GM21447 (cell line): Measurements from ENCODE around the gene KLHL33.

Source experiments
- ATAC-seq: cut with Tn5 transposase; IDR thresholded peaks from one replicate; pipeline ENCODE4 v1.9.1; 2021; ENCODE audit not compliant: unreplicated experiment

KLHL33 gene, protein sequence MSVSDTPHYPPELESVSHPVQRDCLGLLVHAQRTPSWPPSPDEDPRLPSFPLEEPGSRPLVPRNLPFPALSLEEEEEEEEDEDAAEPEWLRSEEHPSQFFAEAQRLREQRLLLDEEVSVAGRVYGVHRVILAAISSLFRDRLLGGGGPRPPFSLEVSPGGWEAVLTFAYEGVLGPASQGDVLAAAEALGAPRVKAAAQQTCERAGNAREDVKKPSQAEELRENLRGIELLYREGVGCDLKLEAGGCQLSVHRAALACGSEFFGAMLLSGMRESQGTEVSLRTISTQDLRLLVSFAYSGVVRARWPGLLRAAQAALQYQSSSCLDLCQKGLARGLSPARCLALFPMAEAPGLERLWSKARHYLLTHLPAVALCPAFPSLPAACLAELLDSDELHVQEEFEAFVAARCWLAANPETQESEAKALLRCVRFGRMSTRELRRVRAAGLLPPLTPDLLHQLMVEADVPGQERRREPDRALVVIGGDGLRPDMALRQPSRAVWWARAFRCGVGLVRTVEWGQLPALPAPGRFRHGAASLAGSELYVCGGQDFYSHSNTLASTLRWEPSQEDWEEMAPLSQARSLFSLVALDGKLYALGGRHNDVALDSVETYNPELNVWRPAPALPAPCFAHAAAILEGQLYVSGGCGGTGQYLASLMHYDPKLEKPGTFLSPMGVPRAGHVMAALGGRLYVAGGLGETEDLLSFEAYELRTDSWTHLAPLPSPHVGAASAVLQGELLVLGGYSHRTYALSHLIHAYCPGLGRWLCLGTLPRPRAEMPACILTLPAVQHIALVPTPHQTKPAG

DNA sequence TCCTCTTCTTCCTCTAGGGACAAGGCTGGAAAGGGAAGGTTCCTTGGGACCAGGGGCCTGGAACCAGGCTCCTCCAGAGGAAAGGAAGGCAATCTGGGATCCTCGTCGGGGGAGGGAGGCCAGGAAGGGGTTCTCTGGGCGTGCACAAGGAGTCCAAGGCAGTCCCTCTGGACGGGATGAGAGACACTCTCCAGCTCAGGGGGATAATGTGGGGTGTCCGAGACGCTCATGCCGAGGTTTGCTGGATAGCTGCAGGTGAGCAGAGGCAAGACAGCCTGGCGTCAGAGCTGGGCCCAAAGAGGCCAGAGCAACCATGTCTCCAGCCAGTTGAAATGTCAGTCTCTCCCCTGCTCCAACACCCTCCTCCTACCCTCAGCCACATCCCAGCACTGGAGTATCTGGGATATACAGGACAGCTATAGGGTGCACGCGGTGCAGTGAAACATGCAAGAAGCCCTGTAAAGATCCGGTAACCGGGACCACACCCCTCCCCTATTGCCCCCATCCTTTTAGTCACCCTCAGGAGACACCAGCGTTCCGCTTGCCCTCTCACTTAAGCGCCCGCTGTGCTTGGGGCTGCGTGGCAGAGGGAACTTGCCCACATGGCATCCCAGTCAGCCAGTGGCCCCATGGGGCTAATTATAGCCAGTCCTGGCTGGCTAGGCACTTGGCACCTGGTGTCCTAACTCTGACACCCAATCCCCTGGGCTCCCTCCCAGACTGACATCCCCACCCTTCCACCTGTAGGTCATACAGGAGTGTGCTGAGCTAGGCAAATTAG lies at the start of gene KLHL33:
TSS of gene KLHL33 (minus strand) at position 585 of the 781 bp plus-strand sequence. CDS start at position 230, 355 bp downstream.
- no peak for ATAC-seq

DNA sequence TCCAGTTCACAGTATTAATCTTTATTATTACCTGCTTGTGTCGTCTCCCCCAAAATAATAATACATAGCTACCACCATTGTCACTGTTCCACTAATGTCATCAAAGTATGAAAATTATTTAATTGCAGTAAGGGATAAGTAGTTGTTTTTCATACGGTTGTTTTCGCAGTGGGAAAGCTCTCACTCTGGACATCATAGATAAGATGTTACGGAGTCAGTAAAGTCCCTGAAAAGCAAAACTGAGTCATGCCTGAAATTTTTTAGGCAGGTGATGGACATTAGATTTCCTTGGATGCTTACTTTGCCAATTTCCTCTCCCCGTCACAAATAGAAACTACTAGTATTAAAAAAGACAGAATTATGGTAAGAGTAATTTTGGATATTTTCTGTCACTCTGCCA lies 46.4 kb upstream of the KLHL33 start:
- ATAC-seq, result no peak

DNA sequence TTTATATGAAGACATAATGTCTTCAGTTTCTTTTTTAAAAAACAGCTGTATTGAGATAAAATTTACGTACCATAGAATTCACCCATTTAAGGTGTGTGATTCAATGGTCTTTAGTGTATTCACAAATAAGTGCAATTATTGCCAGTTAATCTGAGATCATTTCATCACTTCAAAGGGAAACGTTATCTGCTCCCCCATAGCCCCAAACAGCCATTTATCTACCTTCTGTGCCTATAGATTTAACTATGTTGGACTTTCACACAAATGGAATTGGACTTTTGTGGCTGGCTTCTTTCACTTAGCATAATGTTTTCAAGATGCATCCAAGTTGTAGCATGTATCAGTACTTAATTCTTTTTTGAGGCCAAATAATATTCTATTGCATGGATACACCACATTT lies 42.9 kb upstream of the KLHL33 start:
- ATAC-seq, result no peak

DNA sequence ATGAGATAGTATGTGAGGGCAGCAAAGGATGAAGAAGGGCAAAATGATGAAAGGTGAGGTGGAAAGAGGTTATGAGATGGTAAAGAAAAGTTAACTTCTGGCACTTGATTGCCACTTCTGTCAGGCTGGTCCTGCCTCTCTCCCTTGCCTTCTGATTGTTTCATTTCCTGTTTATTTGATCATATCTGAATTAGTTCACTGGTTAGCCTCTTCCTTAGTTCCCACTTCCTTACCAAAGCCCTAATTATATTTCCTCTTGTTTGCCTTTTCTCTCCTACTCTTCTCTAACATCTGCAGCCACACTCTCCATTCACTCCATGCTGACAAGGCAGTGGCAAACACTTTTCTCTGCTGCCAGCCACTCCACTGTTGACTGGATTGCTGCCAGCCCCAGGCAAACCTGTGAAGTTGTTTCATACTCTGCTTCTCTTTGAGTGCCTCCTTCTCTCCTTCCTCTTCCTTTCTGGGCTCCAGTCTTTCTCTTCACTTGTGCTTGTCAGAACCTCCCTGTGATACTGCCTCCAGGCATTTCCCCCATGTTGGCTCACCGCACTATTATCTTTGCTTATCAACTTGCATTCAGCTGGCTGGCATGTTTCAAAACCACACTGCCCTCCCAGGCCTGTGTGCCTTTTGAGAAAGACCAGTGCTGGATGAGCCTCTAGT lies 41.4 kb upstream of the KLHL33 start:
- ATAC-seq, result no peak

DNA sequence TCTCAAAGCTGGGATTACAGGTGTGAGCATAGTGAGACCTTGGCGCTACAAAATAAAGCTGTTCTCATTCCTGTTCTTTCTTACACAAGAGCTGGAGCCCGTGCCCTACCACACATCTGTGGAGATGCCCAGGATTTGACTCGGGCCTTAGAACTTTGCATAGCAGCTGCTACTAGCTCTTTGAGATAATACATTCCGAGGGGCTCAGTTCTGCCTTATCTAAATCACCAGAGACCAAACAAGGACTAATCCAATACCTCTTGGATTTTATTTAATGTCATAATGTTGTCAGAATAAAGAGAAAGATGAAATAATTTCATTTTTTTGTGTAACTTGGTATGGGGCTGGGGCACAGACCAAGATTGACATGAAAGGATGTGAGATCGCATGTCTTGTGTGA lies 40.8 kb upstream of the KLHL33 start:
- no peak for ATAC-seq

DNA sequence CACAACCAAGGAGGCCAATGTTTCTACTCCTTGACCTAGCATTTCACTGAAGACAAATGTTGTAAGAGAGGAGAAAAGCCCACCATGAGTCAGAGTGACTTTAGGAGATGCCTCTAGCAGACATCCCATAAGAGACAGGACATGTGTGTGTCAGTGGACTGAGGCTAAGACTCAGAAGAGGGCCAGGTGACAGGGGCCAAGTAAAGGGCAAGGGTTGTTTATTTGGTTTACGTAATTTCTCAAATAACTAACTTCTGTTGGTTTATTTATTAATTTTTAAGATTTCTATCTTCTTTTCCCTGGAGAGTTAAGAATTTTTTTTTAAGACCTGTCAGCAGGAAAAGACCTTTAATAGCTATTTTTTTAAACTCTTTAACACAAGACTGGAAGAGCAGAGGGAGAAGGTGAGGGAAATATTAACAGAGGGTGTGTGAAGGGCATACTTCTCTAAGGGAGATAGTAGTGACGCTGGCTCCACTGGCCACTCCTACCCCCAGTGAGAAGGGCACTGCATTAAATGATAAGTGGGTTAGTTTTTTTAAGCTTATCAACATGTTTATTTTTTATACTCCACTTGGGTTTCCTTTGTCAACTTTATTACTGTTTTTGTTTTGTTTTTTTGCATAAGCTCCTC lies 36.7 kb upstream of the KLHL33 start:
- no peak for ATAC-seq

DNA sequence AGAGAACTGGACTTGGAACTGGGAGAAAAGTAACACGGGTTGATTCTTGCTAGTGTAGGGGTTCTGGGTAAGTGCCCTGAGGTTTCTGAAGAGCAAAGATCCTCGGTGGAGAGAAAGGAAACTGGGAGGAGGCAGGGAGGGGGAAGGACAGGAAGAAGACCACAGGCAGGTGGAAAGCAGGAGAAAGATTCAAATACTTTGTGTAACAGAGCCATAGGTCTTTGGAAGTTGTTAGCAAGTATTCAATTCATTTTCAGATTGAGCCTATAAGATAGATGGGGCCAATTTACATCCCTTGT lies 34.6 kb upstream of the KLHL33 start:
- ATAC-seq, result no peak

DNA sequence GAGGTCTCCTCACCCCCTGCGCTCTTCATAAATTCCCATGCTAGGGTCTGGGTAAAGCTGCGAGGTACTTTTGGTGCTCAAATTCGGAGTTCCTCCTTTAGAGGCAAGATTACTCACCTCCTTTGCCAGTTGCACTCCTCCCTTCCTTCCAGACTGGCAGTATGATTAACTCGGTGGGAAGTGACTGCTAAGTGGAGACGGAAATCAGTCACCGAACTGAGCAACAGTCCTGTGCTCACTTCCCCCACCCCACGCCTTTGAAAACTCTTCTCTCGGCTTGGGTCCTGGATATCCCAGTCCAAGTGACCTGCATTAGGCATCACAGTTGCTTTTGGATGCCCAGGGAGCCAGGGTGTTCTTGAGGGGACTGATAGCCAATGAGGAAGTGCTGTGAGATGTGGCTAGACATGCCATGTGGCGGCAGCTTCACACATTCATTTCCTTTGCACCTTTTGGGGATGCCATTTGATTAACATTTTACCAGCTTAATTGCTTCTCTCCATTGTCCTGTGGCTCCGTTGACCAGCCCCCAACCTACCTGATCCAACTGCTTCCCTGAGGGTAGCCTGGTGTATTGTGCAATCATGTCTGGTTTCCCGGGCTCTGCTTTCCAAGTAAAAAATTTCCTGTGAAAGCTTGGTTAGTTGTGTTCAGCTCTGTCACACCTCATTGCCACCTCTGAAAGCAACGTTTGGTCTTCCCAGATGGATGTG lies 34.1 kb upstream of the KLHL33 start:
- ATAC-seq, result peak; percentile 33

DNA sequence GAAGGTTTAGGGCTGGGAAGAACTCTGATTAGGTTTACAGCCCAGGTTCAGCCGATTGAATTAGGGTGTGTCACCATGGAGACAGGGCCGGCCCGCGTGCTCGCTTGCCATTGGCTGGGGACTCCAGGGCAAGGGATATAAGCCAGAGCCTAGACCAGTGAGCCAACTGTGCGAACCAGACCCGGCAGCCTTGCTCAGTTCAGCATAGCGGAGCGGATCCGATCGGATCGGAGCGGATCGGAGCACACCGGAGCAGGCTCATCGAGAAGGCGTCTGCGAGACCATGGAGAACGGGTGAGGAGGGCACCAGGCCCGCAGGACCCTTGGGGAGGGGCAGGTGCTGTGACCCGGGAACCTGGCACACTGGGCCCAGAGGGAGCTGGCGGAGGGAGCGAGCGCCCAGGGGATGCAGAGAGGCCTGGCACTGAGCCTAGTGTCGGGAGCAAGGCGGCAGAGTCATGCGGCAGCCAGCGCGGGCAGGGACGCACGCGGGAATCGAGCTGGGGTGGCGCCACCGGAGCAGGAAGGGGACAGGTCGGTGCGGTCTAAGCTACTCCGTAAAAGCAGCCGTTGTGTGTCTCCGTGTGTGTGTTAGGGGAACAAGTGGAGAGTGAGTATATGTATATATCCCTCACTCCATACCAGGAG lies 33.4 kb upstream of the KLHL33 start, which contains the start of gene PNP:
TSS of gene PNP (plus strand) at position 165 of the 648 bp plus-strand sequence. CDS start at position 284, 119 bp downstream.
- ATAC-seq, result peak; percentile 95

DNA sequence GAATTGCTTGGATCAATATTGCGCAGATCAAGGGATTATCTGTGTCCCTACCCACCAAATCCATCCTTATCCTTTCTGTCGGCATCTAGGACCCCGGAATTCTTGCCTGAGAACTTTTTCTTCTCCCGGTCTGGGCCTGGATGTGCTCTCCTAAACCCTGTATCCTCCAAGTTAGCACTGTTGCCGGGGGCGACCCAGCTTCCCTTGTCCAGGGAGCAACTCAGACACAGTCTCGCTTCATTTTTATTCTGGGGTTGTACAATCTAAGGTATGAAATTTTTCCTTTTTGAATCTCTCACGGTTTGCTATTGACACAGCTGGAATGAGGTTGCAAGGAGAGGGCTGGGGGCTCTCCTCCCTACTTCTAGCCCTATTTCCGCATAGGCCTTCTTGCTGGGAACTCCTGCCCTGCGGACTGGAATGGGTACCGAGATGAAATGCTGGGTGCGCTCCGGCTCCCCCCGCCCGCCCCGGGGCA lies 32.8 kb upstream of the KLHL33 start:
- ATAC-seq, result no peak

DNA sequence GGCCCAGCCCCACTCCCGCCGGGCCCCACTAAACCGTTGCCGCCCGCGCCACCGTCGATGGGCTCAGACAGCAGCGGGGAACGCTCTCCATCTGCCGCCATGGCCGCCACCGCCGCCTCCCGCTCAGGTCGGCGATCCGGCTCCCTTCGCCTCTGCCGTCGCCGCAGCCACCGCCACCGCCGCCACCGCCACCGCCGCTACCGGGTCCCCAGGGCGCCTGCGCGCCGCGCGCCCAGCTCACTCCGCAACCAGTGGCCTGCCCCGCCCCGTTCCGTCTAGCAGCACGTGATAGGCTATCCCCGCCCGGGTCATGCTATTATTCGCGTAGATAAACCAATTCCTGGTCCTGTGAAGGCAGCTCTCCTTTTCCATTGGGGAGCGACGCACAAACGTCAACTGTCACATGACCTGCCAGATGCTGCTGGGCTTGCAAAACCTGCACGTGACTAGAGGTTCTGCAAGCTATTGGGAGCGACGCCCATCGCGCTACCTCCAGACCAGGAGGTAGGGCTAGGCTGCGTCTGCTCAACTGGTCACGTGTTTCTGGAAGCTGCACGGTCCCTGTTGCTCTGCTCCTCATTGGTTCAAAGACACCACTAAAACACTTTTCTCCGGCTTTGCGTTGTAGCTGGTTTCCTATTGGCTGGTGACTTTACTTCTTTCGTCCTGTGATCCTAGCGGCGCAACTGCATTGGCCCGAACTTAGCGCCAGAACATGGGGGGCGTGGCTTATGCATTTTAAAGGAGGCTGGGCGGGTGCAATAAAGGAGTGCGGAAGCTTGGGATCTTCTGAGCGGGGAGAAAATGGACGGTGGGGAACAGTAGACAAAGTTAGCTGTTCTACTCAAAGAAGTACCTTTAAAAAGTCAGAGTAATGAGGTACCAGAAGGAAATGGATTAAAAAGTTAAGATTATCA lies 25.5 kb upstream of the KLHL33 start, which contains the start of gene PIP4P1:
TSS of gene PIP4P1 (minus strand) at position 210 of the 917 bp plus-strand sequence. CDS start at position 101, 109 bp downstream.
- peak; percentile 92 for ATAC-seq

DNA sequence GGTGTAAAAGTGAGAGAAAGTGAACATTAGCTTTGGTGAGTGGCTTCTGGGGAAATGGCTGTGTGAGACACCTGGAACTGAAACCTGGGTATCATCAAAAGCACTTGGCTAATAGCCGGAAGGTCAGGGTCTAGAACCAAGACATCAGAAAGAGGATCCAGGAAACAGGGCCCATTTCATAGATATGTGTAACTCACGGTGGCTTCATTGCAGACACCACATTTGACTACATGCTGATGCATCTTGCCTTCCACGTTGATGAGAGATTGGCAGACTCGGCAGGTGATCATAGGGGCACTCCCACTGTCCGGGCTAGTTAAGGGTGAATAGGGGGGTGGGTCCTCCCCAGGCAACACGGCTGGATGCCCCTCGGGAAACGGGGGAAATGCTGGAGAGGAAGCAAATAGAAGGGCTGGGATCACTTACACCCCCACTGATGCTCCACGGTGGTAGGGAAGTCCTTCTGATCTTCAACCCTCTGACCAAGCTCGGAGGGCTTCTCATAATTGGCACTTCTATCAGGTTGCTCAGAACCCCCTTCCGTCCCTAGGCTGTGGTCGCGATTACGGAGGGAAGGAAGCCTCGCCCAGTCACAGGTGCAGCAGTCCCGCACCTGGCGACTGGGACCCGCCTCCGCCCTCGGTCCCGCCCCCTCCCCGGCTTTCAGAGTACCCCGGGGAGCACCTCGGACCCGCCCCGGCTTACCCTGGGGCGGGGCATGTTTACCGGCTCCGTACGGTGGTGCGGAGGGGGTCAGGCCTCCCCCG lies 24.7 kb upstream of the KLHL33 start:
- peak; percentile 3 for ATAC-seq

DNA sequence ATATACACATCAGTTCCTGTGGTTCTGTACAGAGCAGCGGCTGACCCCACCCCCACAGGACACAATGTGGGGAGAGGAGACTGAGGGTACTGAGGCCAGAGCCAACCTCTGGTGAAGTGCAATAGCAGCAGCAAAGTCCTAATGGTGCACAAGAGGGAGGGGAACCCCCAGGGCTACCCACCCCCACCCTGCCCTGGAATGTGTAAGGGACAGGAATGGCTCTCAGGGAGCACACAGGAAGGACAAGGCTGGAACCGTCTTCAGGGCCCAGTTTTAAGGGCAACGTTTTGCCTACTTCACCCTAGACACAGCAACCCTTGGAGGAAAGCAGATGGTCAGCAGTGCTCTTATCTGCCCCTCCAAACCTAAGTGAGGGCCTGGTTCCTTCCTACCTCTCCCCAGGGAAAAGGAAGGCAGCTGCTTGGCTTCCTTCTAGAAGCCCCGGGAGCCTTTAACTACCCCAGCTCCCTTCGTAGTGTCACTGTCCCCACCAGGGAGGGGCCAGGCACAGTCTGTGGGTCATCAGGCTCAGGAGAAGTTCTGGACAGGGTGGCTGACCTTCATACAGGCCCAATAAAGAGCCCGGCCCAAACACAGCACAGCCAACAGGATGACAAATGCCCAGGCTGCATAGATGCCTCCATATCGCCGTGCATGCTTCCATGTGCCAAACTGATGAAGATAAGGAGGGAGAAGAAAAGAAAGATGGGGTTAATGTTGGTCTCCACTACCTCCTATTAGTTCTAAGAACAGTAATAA lies 22.2 kb upstream of the KLHL33 start:
- no peak for ATAC-seq

DNA sequence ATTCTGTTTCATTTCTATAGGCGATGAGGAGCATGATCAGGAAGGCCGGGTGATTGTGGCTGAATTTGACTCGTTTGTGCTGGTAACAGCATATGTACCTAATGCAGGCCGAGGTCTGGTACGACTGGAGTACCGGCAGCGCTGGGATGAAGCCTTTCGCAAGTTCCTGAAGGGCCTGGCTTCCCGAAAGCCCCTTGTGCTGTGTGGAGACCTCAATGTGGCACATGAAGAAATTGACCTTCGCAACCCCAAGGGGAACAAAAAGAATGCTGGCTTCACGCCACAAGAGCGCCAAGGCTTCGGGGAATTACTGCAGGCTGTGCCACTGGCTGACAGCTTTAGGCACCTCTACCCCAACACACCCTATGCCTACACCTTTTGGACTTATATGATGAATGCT lies 21.0 kb upstream of the KLHL33 start:
- no peak for ATAC-seq

DNA sequence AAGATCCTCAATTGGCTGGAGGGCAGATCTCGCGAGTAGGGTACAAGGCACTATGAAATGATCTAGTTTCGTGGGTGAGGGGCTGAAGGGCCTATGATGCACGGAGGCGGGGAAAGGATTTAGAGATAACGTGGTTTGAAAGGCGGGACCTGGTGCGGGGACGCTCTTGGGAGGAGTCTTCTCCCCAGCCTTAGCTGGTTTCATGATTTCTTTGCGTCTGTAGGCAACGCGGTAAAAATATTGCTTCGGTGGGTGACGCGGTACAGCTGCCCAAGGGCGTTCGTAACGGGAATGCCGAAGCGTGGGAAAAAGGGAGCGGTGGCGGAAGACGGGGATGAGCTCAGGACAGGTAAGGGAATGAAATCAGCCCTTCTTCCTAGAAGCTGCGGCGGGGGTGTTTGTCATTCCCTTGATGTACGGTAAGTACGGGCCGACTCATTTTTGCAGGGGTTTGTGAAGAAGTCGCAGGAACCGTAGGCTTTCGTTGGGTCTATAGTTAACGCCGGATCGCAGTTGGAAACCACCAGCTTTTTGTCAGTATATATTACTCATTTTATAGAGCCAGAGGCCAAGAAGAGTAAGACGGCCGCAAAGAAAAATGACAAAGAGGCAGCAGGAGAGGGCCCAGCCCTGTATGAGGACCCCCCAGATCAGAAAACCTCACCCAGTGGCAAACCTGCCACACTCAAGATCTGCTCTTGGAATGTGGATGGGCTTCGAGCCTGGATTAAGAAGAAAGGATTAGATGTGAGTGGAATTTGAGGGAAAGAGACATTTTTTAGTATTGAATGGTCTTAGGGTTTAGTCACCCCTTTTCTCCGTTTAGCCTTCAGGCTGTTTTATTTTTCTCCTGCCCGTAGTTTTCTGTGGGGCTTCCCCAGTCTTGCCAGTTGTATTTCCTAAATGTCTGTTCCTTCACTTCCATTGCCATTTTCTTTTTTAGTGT lies 19.7 kb upstream of the KLHL33 start:
- peak; percentile 35 for ATAC-seq
